Epithelial cell of proximal tubule (primary cell): Measurements from ENCODE around the gene NAGA. TPM values are rescaled to one million over a fixed set of nuclear protein-coding genes. Genes with fewer than 3 reads are reported as not detected.
A peak's percentile ranks its signal among the peaks of the same experiment; 100 is the strongest.
"Not testable (repeated sequence)": the region's sequence is repeated elsewhere in the genome, so short reads cannot be mapped to it uniquely, and the experiment has no call there.

Experiments
- DNase-seq: peaks from one replicate; pipeline ENCODE4 v3.0.0-alpha.2; 2011; ENCODE audit warnings: low read depth
- H3K4me3 ChIP-seq: 2 replicates; pipeline ENCODE4 v1.5.1; 2011; ENCODE audit warnings: low read depth, mild to moderate bottlenecking, low read length
- CTCF ChIP-seq: conservative IDR thresholded peaks from 2 replicates; pipeline ENCODE4 v1.5.1; 2012; ENCODE audit warnings: low read depth, mild to moderate bottlenecking, low read length
- total RNA-seq: library from RNA; depleted of rRNA; stranded (reverse); fragments of >200 nt; gene quantifications from 2 replicates; pipeline ENCODE4 v1.2.3, GENCODE V29; 2015

The NAGA gene
- total RNA-seq, 1 donor from 2014 or later, result 41.2 TPM

- TF ChIP-seq CTCF, result peak; percentile 39
- no peak for DNase-seq
- H3K4me3 ChIP-seq, result peak within 1 kb of the TSS; percentile 63
Measured at GRCh38 chr22:42074132-42074811, 3.7 kb upstream of the NAGA start, which contains the start of gene PHETA2. PHETA2 (plus strand) TSS chr22:42074248; CDS start chr22:42077294, 3,046 bp downstream.

DNA sequence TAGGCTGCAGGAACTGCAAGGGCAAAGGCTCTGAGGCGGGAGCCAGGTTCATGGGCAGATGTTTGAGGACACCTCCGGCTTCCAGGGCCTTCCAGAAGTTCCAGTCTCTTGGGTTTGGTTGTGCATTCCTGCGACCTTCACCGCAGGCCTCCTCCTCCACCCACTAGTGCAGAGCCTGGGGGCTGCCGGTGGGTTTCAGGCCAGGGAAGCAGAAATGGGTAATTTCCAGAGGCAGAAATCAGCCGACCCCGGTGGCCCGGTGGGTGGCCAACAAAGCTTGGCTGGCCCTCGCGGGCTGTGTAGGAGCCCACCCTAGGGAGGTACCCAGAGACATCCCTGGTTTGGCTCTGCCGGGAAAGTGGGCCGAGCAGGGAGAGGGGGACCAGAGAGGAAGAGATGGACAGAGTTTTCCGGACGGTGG lies 3.0 kb upstream of the NAGA start:
- TF ChIP-seq CTCF, result no peak
- peak overlapping the region; percentile 63 for H3K4me3 ChIP-seq
- DNase-seq, result no peak

DNA sequence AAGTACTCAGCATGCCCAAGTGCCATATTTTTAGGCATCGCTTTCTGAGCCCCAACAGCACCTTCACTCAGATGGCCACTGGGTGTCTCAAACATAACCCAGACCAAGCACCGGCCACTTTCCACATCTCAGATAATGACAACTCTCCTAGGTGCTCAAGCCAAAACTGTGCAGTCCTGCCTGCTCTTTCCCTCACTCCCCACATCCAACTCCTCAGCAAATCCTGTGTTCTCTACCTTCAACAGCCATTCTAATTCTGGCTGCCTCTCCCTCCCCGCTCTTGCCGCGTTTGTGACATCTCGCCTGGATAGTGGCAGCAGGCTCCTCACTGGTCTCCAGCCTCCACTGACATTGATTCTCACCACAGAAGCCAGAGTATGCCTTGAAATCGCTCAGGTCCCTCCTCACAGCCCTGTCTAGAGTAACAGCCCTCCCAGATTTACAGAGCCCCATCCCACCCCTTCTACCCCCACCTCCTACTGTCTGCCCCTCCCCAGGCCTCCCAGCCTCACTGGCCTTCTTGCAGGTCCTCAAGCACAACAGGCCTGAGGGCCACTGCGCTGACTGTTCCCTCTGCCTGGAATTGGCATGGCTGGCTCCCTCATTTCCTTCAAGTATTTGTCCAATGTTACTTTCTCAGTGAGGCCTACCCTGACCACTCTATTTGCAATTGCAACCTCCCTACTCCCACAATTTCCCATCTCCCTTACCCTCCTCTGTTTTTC lies 2.2 kb upstream of the NAGA start:
- no peak overlapping the region for H3K4me3 ChIP-seq
- DNase-seq, result no peak
- TF ChIP-seq CTCF, result peak; percentile 6

- peak overlapping the region; percentile 67 for H3K4me3 ChIP-seq
- not testable (repeated sequence) for DNase-seq
Measured at GRCh38 chr22:42071508-42071907, 896 bp upstream of the NAGA start.

- peak overlapping the region; percentile 67 for H3K4me3 ChIP-seq
- no peak for TF ChIP-seq CTCF
- no peak for DNase-seq
Measured at GRCh38 chr22:42069801-42070516, 653 bp downstream of the NAGA start.

DNA sequence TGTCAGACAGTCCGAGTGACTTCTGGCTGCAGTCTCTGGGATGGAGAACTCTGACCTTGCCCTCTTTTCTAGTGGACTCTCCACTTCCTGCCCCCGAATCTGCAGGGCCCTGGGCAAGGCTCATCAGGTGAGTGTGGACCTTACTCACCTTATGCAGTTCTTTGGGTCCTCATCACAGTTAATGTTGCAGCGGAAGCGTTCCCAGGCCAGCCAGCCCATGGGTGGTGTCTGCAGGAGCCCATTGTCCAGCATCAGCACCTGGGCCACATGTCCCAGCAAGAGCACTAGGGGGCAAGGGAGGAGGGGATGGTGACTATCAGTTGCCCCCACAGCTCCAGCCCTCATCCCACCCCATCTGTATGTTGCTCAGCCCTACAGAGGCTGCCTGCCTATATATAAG lies 2.3 kb downstream of the NAGA start:
- H3K4me3 ChIP-seq, result no peak overlapping the region
- no peak for TF ChIP-seq CTCF

DNA sequence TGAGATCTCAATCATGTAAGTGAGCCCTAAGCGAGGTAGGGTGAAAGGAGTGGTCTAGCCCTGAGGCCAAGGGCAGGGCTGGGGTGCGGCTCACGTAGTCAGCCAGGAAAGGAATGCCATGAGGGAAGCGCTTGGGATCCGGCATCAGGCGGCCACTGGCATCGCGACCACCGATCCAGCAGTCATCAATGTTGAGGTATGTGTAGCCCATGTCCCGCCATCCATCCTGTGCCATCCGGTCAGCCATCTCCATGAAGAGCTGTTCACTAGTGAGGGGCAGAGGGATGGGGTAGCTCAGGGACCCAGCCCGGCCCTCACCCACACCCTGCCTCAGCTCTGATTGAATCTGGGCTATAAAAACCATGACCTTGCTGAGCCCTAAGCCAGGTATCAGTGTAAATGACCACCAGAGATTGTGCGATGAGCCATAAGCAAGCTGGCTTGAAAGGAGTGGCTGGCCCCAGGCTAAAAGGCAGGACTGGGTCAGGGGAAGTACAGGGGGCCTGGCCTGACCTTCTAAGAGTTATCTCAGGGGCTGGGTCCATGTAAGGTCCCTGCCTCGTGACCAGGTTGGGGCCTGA lies 2.9 kb downstream of the NAGA start:
- H3K4me3 ChIP-seq, result no peak overlapping the region
- DNase-seq, result no peak
- no peak for TF ChIP-seq CTCF

More for the DNA sequence above, 2.3 kb downstream of the NAGA start:
- DNase-seq, result no peak
